Mesendoderm (in vitro differentiated cells): ENCODE measurements around the gene ATP6V1G3.

ENCODE experiments used
- DNase-seq: peaks from one replicate; pipeline ENCODE4 v3.0.0; 2013
- H2AK5ac ChIP-seq: 2 replicates; pipeline ENCODE4 v1.6.1; 2013; ENCODE audit warnings: low read length, inconsistent platforms
- H2BK120ac ChIP-seq: 2 replicates; pipeline ENCODE4 v1.6.1; 2013; ENCODE audit warnings: low read depth, mild to moderate bottlenecking, low read length, moderate library complexity, mixed read lengths
- H2BK15ac ChIP-seq: replicated peaks from 2 replicates; pipeline ENCODE4 v1.6.1; 2013; ENCODE audit warnings: low read depth, mild to moderate bottlenecking, moderate library complexity
- H2BK5ac ChIP-seq: 2 replicates; pipeline ENCODE4 v1.6.1; 2013; ENCODE audit warnings: low read length, inconsistent platforms
- H3K18ac ChIP-seq: 2 replicates; pipeline ENCODE4 v1.6.1; 2013; ENCODE audit warnings: mild to moderate bottlenecking, low read length, mixed read lengths
- H3K23ac ChIP-seq: one replicate; pipeline ENCODE4 v1.6.1; 2013; ENCODE audit warnings: low read length
- H3K27ac ChIP-seq: 2 replicates; pipeline ENCODE4 v1.5.1; 2013; ENCODE audit warnings: low read depth, mild to moderate bottlenecking, inconsistent platforms, low read length, moderate library complexity
- H3K27me3 ChIP-seq: 2 replicates; pipeline ENCODE4 v1.6.1; 2013; ENCODE audit warnings: low read length, control low read depth, mild to moderate bottlenecking, inconsistent platforms; ENCODE audit not compliant: insufficient read depth, poor library complexity
- H3K36me3 ChIP-seq: 2 replicates; pipeline ENCODE4 v1.6.1; 2013; ENCODE audit warnings: low read length, inconsistent platforms; ENCODE audit not compliant: control insufficient read depth, insufficient read depth
- H3K4ac ChIP-seq: one replicate; pipeline ENCODE4 v1.6.1; 2013; ENCODE audit warnings: low read depth, mild to moderate bottlenecking, low read length, moderate library complexity
- H3K4me1 ChIP-seq: 2 replicates; pipeline ENCODE4 v1.6.1; 2013; ENCODE audit warnings: low read depth, low read length, inconsistent platforms; ENCODE audit not compliant: control insufficient read depth
- H3K4me2 ChIP-seq: 2 replicates; pipeline ENCODE4 v1.6.1; 2013; ENCODE audit warnings: low read length
- H3K4me3 ChIP-seq: 2 replicates; pipeline ENCODE4 v1.5.1; 2013; ENCODE audit warnings: mild to moderate bottlenecking, low read length
- H3K56ac ChIP-seq: one replicate; pipeline ENCODE4 v1.6.1; 2013; ENCODE audit warnings: low read length
- H3K79me1 ChIP-seq: 2 replicates; pipeline ENCODE4 v1.6.1; 2013; ENCODE audit warnings: low read length, inconsistent platforms
- H3K79me2 ChIP-seq: 2 replicates; pipeline ENCODE4 v1.6.1; 2013; ENCODE audit warnings: mild to moderate bottlenecking, low read length; ENCODE audit not compliant: control insufficient read depth, insufficient read depth
- H3K9ac ChIP-seq: 2 replicates; pipeline ENCODE4 v1.6.1; 2013; ENCODE audit warnings: low read length, inconsistent platforms
- H4K5ac ChIP-seq: one replicate; pipeline ENCODE4 v1.6.1; 2013; ENCODE audit warnings: low read length
- H4K8ac ChIP-seq: one replicate; pipeline ENCODE4 v1.6.1; 2013; ENCODE audit warnings: low read depth, mild to moderate bottlenecking, control low read depth, low read length, moderate library complexity
- WGBS: extraction: QIAGEN DNeasy Blood & Tissue Kit; methylation state at CpG from one replicate; pipeline ENCODE4 v1.1.7; 2013; ENCODE audit warnings: low lambda C conversion rate, missing lambda C conversion rate; ENCODE audit not compliant: insufficient coverage; ENCODE audit errors: extremely low coverage; 5-methylcytosine and 5-hydroxymethylcytosine counted together

The ATP6V1G3 gene

DNA sequence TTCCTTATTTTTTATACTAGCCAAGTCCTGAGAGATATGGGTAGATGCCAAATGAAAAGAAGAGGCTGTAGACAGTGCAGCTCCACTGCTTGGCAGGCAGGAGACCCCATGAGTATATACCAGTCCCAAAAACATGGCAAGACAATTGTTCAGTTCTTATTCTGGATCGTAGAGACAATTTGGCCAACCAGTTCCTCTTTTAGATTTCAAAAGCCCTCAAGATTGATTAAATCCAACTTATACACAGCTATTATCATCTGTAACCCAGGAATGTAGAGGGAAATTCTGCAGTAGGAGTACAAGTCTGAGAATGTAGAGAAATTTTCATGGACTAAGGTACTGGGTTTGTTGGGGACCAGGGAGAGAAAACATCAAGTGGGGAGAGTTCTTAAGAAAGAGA is 50.3 kb downstream of the ATP6V1G3 start:
- Histone ChIP-seq H3K4ac (no peak overlapping the region), H2BK5ac (no peak overlapping the region), H3K9ac (no peak overlapping the region), H3K79me2 (no peaks in the 10 kb centered on the region), H3K23ac (no peak overlapping the region), H3K36me3 (no peaks in the 10 kb centered on the region), H3K18ac (no peak overlapping the region), H3K4me1 (no peaks in the 10 kb centered on the region), H3K56ac (no peak overlapping the region), H2BK15ac (no peak overlapping the region), H3K27me3 (no peaks in the 10 kb centered on the region), H3K4me2 (no peak overlapping the region), H3K4me3 (no peak overlapping the region), H3K79me1 (no peaks in the 10 kb centered on the region), H3K27ac (no peak overlapping the region), H4K8ac (no peak overlapping the region), H2BK120ac (no peak overlapping the region), H2AK5ac (no peak overlapping the region), H4K5ac (no peak overlapping the region)
- no CpG with 5 or more reads among the region's 1 CpG for WGBS
- no peak for DNase-seq

DNA sequence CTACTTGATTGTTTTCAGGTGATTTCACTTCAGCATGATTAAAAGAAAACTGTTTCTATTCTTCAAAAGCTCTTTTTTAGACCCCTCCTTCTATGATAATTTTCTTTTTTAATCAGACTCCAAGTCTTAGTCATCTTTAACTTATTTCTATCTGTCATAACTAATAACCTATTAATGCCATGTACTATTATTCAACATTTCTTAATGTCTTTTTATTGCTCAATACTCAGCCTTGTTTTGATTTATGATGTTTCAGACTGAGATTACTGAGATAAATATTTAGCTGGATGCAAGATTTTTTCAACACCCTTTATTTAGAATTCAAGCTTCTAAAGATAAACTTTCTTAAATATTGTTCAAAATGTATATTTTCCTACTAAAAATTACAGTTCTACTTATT is 53.6 kb downstream of the ATP6V1G3 start:
- Histone ChIP-seq H3K79me1 (no peaks in the 10 kb centered on the region), H2AK5ac (no peak overlapping the region), H3K23ac (no peak overlapping the region), H3K4me1 (no peaks in the 10 kb centered on the region), H4K5ac (no peak overlapping the region), H2BK5ac (no peak overlapping the region), H3K79me2 (no peaks in the 10 kb centered on the region), H3K4ac (no peak overlapping the region), H3K56ac (no peak overlapping the region), H3K9ac (no peak overlapping the region), H3K4me3 (no peak overlapping the region), H3K27me3 (no peaks in the 10 kb centered on the region), H4K8ac (no peak overlapping the region), H3K36me3 (no peaks in the 10 kb centered on the region), H3K27ac (no peak overlapping the region), H2BK15ac (no peak overlapping the region), H3K4me2 (no peak overlapping the region), H3K18ac (no peak overlapping the region), H2BK120ac (no peak overlapping the region)
- DNase-seq = no peak

DNA sequence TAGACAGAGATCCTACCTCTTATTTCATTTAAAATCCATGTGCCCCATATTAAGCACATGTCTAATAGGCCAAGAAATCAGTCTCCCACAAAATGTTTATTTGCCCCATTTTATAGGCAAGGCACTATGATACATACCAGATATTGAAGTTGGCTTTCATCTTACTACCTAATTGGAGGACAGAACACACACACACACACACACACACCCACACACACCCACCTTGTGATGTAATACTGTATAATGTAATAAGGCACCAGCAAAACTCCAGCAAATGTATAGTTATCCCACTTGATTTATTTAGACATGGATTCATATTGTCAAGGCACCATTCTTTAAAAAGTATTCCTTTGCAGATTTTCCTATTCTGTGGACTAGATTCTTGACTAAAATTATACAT is 56.8 kb downstream of the ATP6V1G3 start:
- Histone ChIP-seq H4K8ac (no peak overlapping the region), H3K79me2 (no peaks in the 10 kb centered on the region), H3K79me1 (no peaks in the 10 kb centered on the region), H4K5ac (no peak overlapping the region), H3K9ac (no peak overlapping the region), H2BK5ac (no peak overlapping the region), H3K56ac (no peak overlapping the region), H3K4ac (no peak overlapping the region), H2AK5ac (no peak overlapping the region), H3K4me3 (no peak overlapping the region), H2BK120ac (no peak overlapping the region), H3K27ac (no peak overlapping the region), H3K27me3 (no peaks in the 10 kb centered on the region), H3K4me1 (no peaks in the 10 kb centered on the region), H3K4me2 (no peak overlapping the region), H2BK15ac (no peak overlapping the region), H3K18ac (no peak overlapping the region), H3K36me3 (no peaks in the 10 kb centered on the region), H3K23ac (no peak overlapping the region)
- DNase-seq = no peak

DNA sequence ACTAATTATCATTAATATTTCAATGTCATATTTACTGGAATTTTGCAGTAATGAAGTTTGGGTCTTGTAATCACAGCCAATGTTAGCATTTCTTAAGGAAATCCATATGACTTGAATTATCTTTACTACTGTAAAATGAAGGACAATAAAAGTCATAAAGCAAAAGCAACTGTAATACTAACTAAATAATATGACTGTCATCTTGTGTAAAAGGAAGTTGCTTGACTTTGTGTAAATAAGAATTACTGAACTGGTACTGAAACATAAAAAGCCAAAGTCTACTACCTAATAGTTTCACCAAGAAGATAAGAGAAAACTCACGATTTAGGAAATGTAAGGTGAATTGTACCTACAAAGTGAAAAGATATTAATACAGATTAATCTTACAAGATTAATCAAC is 57.5 kb downstream of the ATP6V1G3 start:
- Histone ChIP-seq H3K79me2 (no peaks in the 10 kb centered on the region), H3K4ac (no peak overlapping the region), H2AK5ac (no peak overlapping the region), H2BK15ac (no peak overlapping the region), H3K36me3 (no peaks in the 10 kb centered on the region), H3K18ac (no peak overlapping the region), H3K4me1 (no peaks in the 10 kb centered on the region), H4K5ac (no peak overlapping the region), H3K27me3 (no peaks in the 10 kb centered on the region), H3K79me1 (no peaks in the 10 kb centered on the region), H3K27ac (no peak overlapping the region), H2BK5ac (no peak overlapping the region), H4K8ac (no peak overlapping the region), H3K9ac (no peak overlapping the region), H3K4me3 (no peak overlapping the region), H3K56ac (no peak overlapping the region), H3K23ac (no peak overlapping the region), H2BK120ac (no peak overlapping the region), H3K4me2 (no peak overlapping the region)
- no peak for DNase-seq
- no CpG with 5 or more reads among the region's 1 CpG for WGBS

- Histone ChIP-seq H2BK15ac (no peak overlapping the region), H3K4ac (no peak overlapping the region), H3K79me2 (no peaks in the 10 kb centered on the region), H3K79me1 (no peaks in the 10 kb centered on the region), H4K8ac (no peak overlapping the region), H3K18ac (no peak overlapping the region), H3K36me3 (no peaks in the 10 kb centered on the region), H3K27ac (no peak overlapping the region), H2BK5ac (no peak overlapping the region), H3K23ac (no peak overlapping the region), H3K4me3 (no peak overlapping the region), H3K27me3 (no peaks in the 10 kb centered on the region), H2BK120ac (no peak overlapping the region), H3K4me2 (no peak overlapping the region), H4K5ac (no peak overlapping the region), H3K4me1 (no peaks in the 10 kb centered on the region), H3K56ac (no peak overlapping the region), H2AK5ac (no peak overlapping the region), H3K9ac (no peak overlapping the region)
- DNase-seq = no peak
- no CpG with 5 or more reads among the region's 1 CpG for WGBS
These were observed 58.8 kb downstream of the ATP6V1G3 start for GRCh38 chr1:198481661-198482060.

DNA sequence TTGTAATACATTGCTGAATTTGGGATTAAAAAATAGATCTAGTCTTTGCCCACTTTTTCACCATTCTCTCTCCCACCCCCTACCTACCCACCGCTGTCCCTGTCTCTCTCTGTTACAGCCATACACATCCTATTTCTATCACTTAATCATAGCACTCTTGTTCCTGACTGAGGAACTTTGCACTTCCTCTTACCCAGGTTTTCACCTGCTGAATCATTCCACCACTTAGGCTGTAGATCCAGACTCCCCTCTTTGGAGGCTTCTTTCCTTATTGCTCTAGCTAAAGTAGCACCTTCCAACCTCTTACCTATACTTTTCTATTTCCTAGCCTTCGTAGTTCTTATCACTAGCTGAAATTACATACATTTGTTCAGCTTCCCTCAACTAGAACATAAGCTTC is 59.6 kb downstream of the ATP6V1G3 start:
- H4K8ac ChIP-seq = no peak overlapping the region
- no peak overlapping the region for H3K9ac ChIP-seq
- no peak overlapping the region for H2BK5ac ChIP-seq
- no peak overlapping the region for H2BK120ac ChIP-seq
- H3K23ac ChIP-seq = no peak overlapping the region
- H3K79me2 ChIP-seq = no peaks in the 10 kb centered on the region
- H3K18ac ChIP-seq = no peak overlapping the region
- no peak overlapping the region for H3K4me2 ChIP-seq
- DNase-seq = no peak
- no peaks in the 10 kb centered on the region for H3K36me3 ChIP-seq
- no CpG with 5 or more reads among the region's 2 CpGs for WGBS
- H2BK15ac ChIP-seq = no peak overlapping the region
- no peak overlapping the region for H4K5ac ChIP-seq
- no peaks in the 10 kb centered on the region for H3K27me3 ChIP-seq
- no peak overlapping the region for H3K56ac ChIP-seq
- H3K4me3 ChIP-seq = no peak overlapping the region
- H3K79me1 ChIP-seq = no peaks in the 10 kb centered on the region
- H2AK5ac ChIP-seq = no peak overlapping the region
- H3K4ac ChIP-seq = no peak overlapping the region
- no peaks in the 10 kb centered on the region for H3K4me1 ChIP-seq
- no peak overlapping the region for H3K27ac ChIP-seq
